HepG2 (cell line): ENCODE results near the gene SH3BGRL2. TPM values are rescaled to one million over a fixed set of nuclear protein-coding genes. Genes with fewer than 3 reads are reported as not detected.

Source experiments
- ATAC-seq: fragments of 200-7000 bp; cut with Tn5 transposase; 3 replicates; pipeline ENCODE4 v1.9.1; 2020; ENCODE audit warnings: mild to moderate bottlenecking, moderate library complexity
- BruUV-seq: library from RNA; stranded (reverse); fragments of 400-500 nt; replicated peaks from 2 replicates; lab custom pipeline; 2021; lab: Mats Ljungman, UMichigan
- CTCF ChIA-PET: fragments of 300-600 bp; formaldehyde crosslinking; extraction: SDS; loops from one replicate; lab custom pipeline; 2021; ENCODE audit warnings: low total read pairs, inconsistent platforms, low intra/inter-chr PET ratio; lab: Yijun Ruan, JAX
- POLR2A ChIA-PET: fragments of 350-600 bp; sonication (Branson Sonifier 250); formaldehyde crosslinking; loops from one replicate; lab custom pipeline; 2020; ENCODE audit warnings: antibody characterized with exemption, inconsistent platforms; lab: Yijun Ruan, JAX
- DNase-seq: peaks from one replicate; pipeline ENCODE4 v3.0.0-alpha.2; 2015; ENCODE audit warnings: low spot score
- FAIRE-seq: peaks from 3 replicates; lab custom pipeline; 2011; peaks lifted over from hg19 to GRCh38; lab: Jason Lieb, UNC
- H2AFZ ChIP-seq: one replicate; pipeline ENCODE4 v1.6.1; 2011; ENCODE audit warnings: low read length, inconsistent platforms
- H3K27ac ChIP-seq: fragments of 300-600 bp; 3 replicates; pipeline ENCODE4 v1.8.0; 2011; ENCODE audit warnings: mixed run types, mild to moderate bottlenecking, mixed read lengths, low read length, inconsistent platforms; ENCODE audit not compliant: insufficient read depth; ENCODE audit errors: extremely low read length
- H3K27me3 ChIP-seq, 2 experiments: fragments of 200-600 bp in 1 of 2; 2 replicates in 1 of 2; 3 replicates in 1 of 2; pipeline versions ENCODE4 v1.6.0 to v1.8.0; 2011; ENCODE audit warnings: low read length in 2 of 2, mild to moderate bottlenecking in 2 of 2, moderate library complexity in 2 of 2, inconsistent platforms in 1 of 2; ENCODE audit not compliant: insufficient read depth in 2 of 2, control insufficient read depth in 1 of 2
- H3K36me3 ChIP-seq, 2 experiments: fragments of 200-600 bp in 1 of 2; replicated peaks in 1 of 2; 2 replicates in 1 of 2; 3 replicates in 1 of 2; pipeline versions ENCODE4 v1.5.1 to v1.8.0; 2011; ENCODE audit warnings: low read length in 2 of 2, inconsistent platforms in 1 of 2; ENCODE audit not compliant: insufficient read depth in 2 of 2, control insufficient read depth in 1 of 2
- H3K4me1 ChIP-seq: 2 replicates; pipeline ENCODE4 v1.5.1; 2012; ENCODE audit warnings: low read length, inconsistent platforms; ENCODE audit not compliant: insufficient read depth
- H3K4me2 ChIP-seq: 2 replicates; pipeline ENCODE4 v1.6.0; 2011; ENCODE audit warnings: low read depth, low read length, inconsistent platforms
- H3K4me3 ChIP-seq, 3 experiments: fragments of 200-600 bp in 1 of 3; sonication (generic), shearing (Covaris generic) in 1 of 3; replicated peaks in 1 of 3; 2 replicates each; pipeline ENCODE4 v1.5.1; 2011 to 2016; ENCODE audit warnings: low read length in 3 of 3, inconsistent platforms in 2 of 3, low read depth in 2 of 3, mild to moderate bottlenecking in 2 of 3, control low read depth in 1 of 3, mixed read lengths in 1 of 3; ENCODE audit not compliant: insufficient read depth in 1 of 3
- H3K79me2 ChIP-seq: one replicate; pipeline ENCODE4 v1.6.1; 2011; ENCODE audit warnings: low read length, inconsistent platforms; ENCODE audit not compliant: insufficient read depth
- H3K9ac ChIP-seq: 2 replicates; pipeline ENCODE4 v1.6.0; 2011; ENCODE audit warnings: mild to moderate bottlenecking, low read depth, low read length, inconsistent platforms; ENCODE audit not compliant: insufficient read depth
- H3K9me3 ChIP-seq: 2 replicates; pipeline ENCODE4 v1.5.1; 2012; ENCODE audit warnings: mild to moderate bottlenecking, low read length
- H4K20me1 ChIP-seq: 2 replicates; pipeline ENCODE4 v1.6.0; 2011; ENCODE audit warnings: inconsistent platforms, mild to moderate bottlenecking, low read length, moderate library complexity; ENCODE audit not compliant: insufficient read depth
- ATF7 ChIP-seq, 2 experiments: fragments of 450-650 bp in 1 of 2; sonication (generic) in 1 of 2; formaldehyde crosslinking in 1 of 2; IDR thresholded peaks; 2 replicates each; pipeline versions ENCODE4 v1.4.0 to v1.6.1; 2016 to 2020; ENCODE audit warnings: antibody characterized with exemption in 1 of 2, mild to moderate bottlenecking in 1 of 2, missing genetic modification reagents in 1 of 2
- CEBPG ChIP-seq: IDR thresholded peaks from 2 replicates; pipeline ENCODE4 v1.6.1; 2016
- GABPB1 ChIP-seq: IDR thresholded peaks from 2 replicates; pipeline ENCODE4 v1.6.1; 2016; ENCODE audit warnings: mild to moderate bottlenecking, missing genetic modification reagents, moderate library complexity, missing compliant biosample characterization
- HNF4A ChIP-seq: sonication (generic); formaldehyde crosslinking; IDR thresholded peaks from 2 replicates; pipeline ENCODE4 v1.4.0; 2020; ENCODE audit warnings: missing genetic modification reagents
- RERE ChIP-seq: IDR thresholded peaks from 2 replicates; pipeline ENCODE4 v1.6.1; 2016; ENCODE audit warnings: low read depth, missing genetic modification reagents, missing compliant biosample characterization
- SALL2 ChIP-seq: sonication (generic); formaldehyde crosslinking; IDR thresholded peaks from 2 replicates; pipeline ENCODE4 v1.8.1; 2023; ENCODE audit warnings: mild to moderate bottlenecking, missing genetic modification reagents, inconsistent platforms
- SMYD3 ChIP-seq: sonication (generic); formaldehyde crosslinking; IDR thresholded peaks from 2 replicates; pipeline ENCODE4 v1.8.1; 2023; ENCODE audit warnings: mild to moderate bottlenecking, missing genetic modification reagents
- ZNF253 ChIP-seq: sonication (generic); formaldehyde crosslinking; IDR thresholded peaks from 2 replicates; pipeline ENCODE4 v1.8.0; 2022; ENCODE audit warnings: mild to moderate bottlenecking, missing genetic modification reagents, borderline replicate concordance
- ZNF761 ChIP-seq: sonication (generic); formaldehyde crosslinking; conservative IDR thresholded peaks from 2 replicates; pipeline ENCODE4 v1.4.0; 2020; ENCODE audit warnings: mild to moderate bottlenecking, missing genetic modification reagents
- WGBS: methylation state at CpG from one replicate; pipeline ENCODE4 v1.1.6; 2017; ENCODE audit warnings: low lambda C conversion rate; 5-methylcytosine and 5-hydroxymethylcytosine counted together
- in situ Hi-C: cut with HindIII; loops from 2 replicates; pipeline ENCODE4 v1.10.0; 2017; ENCODE audit warnings: low pct_unique_long_range_greater_than_20kb; ENCODE audit not compliant: extremely low pct_ligation_motif_present
- intact Hi-C: fragments of 100-400 bp; cut with micrococcal nuclease; formaldehyde crosslinking; loops from one replicate; pipeline ENCODE4 v1.10.0; 2022; ENCODE audit not compliant: unreplicated experiment
- polyA plus RNA-seq, 8 experiments: library from polyadenylated mRNA; depleted of rRNA in 3 of 8; stranded (reverse) in 7 of 8; unstranded in 1 of 8; fragments of >200 nt; fragmentation: Illumina TruSeq in 4 of 8; extraction: Trizol in 4 of 8; gene quantifications; 2 replicates each; pipeline versions ENCODE4 v1.2.1 to v1.2.3, GENCODE V29; 2011 to 2016; ENCODE audit warnings: low read depth in 4 of 8, missing spikeins in 1 of 8, mixed read lengths in 1 of 8; ENCODE audit not compliant: insufficient read depth in 1 of 8
- total RNA-seq, 5 experiments: library from RNA; depleted of rRNA; stranded (reverse); fragments of >200 nt; fragmentation: Illumina TruSeq; extraction: Trizol; gene quantifications; 2 replicates each; pipeline ENCODE4 v1.2.3, GENCODE V29; 2016; ENCODE audit warnings: low read depth in 1 of 5
- TF ChIP-seq, protein P1 (sequence below): sonication (generic); formaldehyde crosslinking; IDR thresholded peaks from 2 replicates; pipeline ENCODE4 v1.8.1; 2023; ENCODE audit warnings: mild to moderate bottlenecking, inconsistent platforms, moderate library complexity, missing genetic modification reagents, borderline replicate concordance

The SH3BGRL2 gene
- total and polyA plus RNA-seq, 2 of the 13 experiments (the other 11 are each of a cell fraction or from before 2014, with no cell fraction given): 10.9 to 28.8 TPM

DNA sequence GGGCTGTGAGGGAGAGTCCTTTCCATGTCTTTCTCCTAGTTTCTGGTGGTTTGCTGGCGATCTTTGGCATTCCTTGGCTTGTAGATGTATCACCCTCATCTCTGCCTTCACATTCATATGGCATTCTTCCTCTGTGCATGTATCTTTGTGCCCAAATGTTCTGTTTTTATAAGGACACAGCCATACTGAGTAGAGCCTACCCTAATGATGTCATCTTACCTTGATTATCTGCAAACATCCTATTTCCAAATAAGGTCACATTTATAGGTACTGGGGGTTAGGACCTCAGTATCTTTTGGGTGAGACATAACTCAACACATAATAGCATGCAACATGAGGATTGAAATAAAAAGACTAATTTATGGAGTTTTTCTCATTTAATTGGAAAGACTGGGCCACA is 5.5 kb downstream of the SH3BGRL2 start:
- no peaks in the 10 kb centered on the region; a peak in 1 of 5 replicates for H3K27me3 ChIP-seq
- intact Hi-C loops: no loop called here

GRCh38 chr6:79640146-79641111 is 9.3 kb downstream of the SH3BGRL2 start:
- ATAC-seq: no peak
- POLR2A ChIA-PET: interaction anchor here (2.8 kb wide), 1 partner anchor 9 kb away, joined by 26 read pairs; the partner anchor contains the start of gene SH3BGRL2
- no peak for TF ChIP-seq CEBPG
- no peak for TF ChIP-seq SALL2 (CRISPR knock-in tag)
- TF ChIP-seq SMYD3 (CRISPR knock-in tag): no peak
- no peak for TF ChIP-seq RERE
- TF ChIP-seq ZNF253 (CRISPR knock-in tag): no peak
- TF ChIP-seq GABPB1 (CRISPR knock-in tag): no peak
- TF ChIP-seq, protein P1, sequence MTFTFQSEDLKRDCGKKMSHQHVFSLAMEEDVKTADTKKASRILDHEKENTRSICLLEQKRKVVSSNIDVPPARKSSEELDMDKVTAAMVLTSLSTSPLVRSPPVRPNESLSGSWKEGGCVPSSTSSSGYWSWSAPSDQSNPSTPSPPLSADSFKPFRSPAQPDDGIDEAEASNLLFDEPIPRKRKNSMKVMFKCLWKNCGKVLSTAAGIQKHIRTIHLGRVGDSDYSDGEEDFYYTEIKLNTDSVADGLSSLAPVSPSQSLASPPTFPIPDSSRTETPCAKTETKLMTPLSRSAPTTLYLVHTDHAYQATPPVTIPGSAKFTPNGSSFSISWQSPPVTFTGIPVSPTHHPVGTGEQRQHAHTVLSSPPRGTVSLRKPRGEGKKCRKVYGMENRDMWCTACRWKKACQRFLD (CRISPR knock-in tag): no peak

More for the DNA sequence above, 5.5 kb downstream of the SH3BGRL2 start:
- H4K20me1 ChIP-seq: no peaks in the 10 kb centered on the region
- DNase-seq: no peak
- H3K4me3 ChIP-seq: no peak overlapping the region
- CTCF ChIA-PET: no interaction called here
- peaks cover 68% of the 10 kb centered on the region for H3K79me2 ChIP-seq
- H3K36me3 ChIP-seq: no peaks in the 10 kb centered on the region; a peak in 1 of 5 replicates
- H3K9ac ChIP-seq: no peak overlapping the region
- H3K9me3 ChIP-seq: no peaks in the 10 kb centered on the region
- in situ Hi-C loops: no loop called here
- H3K27ac ChIP-seq: no peak overlapping the region
- no peak for ATAC-seq
- TF ChIP-seq HNF4A (CRISPR knock-in tag) (no peak), ATF7 (IDR thresholded peaks at IDR 0.05) (peak; percentile 65; the same call in 1 of the 2 replicates), ATF7 (CRISPR knock-in tag; IDR thresholded peaks at IDR 0.05) (no peak), ZNF761 (CRISPR knock-in tag) (no peak)
- no peak for FAIRE-seq
- H3K4me1 ChIP-seq: peaks cover 58% of the 10 kb centered on the region
- H2AFZ ChIP-seq: no peak overlapping the region
- POLR2A ChIA-PET: no interaction called here
- BruUV-seq: no TSS peak
- WGBS: 86% methylated on average over 1 of the region's 1 CpG
- H3K4me2 ChIP-seq: no peak overlapping the region

More at GRCh38 chr6:79640146-79641111, 9.3 kb downstream of the SH3BGRL2 start:
- 89% methylated on average over 4 of the region's 4 CpGs for WGBS
- no peak for FAIRE-seq
- H3K27me3 ChIP-seq: no peaks in the 10 kb centered on the region
- no peak overlapping the region for H2AFZ ChIP-seq
- H3K9me3 ChIP-seq: no peaks in the 10 kb centered on the region
- H3K4me2 ChIP-seq: no peak overlapping the region
- no peak overlapping the region for H3K4me3 ChIP-seq
- intact Hi-C loops: loop anchor here (10.0 kb wide), 1 partner anchor 74 kb away; no protein-coding TSS in a partner anchor
- H3K9ac ChIP-seq: no peak overlapping the region
- DNase-seq: no peak
- peaks cover 61% of the 10 kb centered on the region for H3K79me2 ChIP-seq
- peaks cover 36% of the 10 kb centered on the region for H3K4me1 ChIP-seq
- no peak overlapping the region for H3K27ac ChIP-seq
- H4K20me1 ChIP-seq: no peaks in the 10 kb centered on the region
- BruUV-seq: no TSS peak
- CTCF ChIA-PET: no interaction called here
- in situ Hi-C loops: no loop called here
- no peaks in the 10 kb centered on the region; a peak in 2 of 5 replicates for H3K36me3 ChIP-seq
